Liver (tissue), 9 donors: Measurements from ENCODE around the gene DNAJC6. TPM values are rescaled to one million over a fixed set of nuclear protein-coding genes. Genes with fewer than 3 reads are reported as not detected.

Experiments
- DNase-seq: peaks from one replicate; pipeline ENCODE4 v3.0.0-alpha.2; 2017; ENCODE audit warnings: low spot score
- H3K27ac ChIP-seq, 2 donors: one replicate each; pipeline ENCODE4 v1.7.0; 2013; ENCODE audit warnings: inconsistent platforms in 2 of 2, low read length in 2 of 2, control low read depth in 1 of 2, low read depth in 1 of 2, mild to moderate bottlenecking in 1 of 2
- H3K27me3 ChIP-seq, 4 donors: one replicate each; pipeline versions ENCODE4 v1.6.1 to v1.7.0; 2013; ENCODE audit warnings: low read length in 3 of 4, inconsistent platforms in 1 of 4, mild to moderate bottlenecking in 1 of 4, moderate library complexity in 1 of 4; ENCODE audit not compliant: control insufficient read depth in 4 of 4, insufficient read depth in 4 of 4
- H3K36me3 ChIP-seq, 4 donors: one replicate each; pipeline versions ENCODE4 v1.6.1 to v1.7.0; 2013; ENCODE audit warnings: low read length in 3 of 4, mild to moderate bottlenecking in 3 of 4, low read depth in 1 of 4, moderate library complexity in 1 of 4; ENCODE audit not compliant: control insufficient read depth in 4 of 4, insufficient read depth in 3 of 4
- H3K4me1 ChIP-seq, 4 donors: one replicate each; pipeline versions ENCODE4 v1.6.1 to v1.7.0; 2013; ENCODE audit warnings: low read length in 3 of 4, mild to moderate bottlenecking in 3 of 4, moderate library complexity in 1 of 4; ENCODE audit not compliant: control insufficient read depth in 4 of 4, insufficient read depth in 4 of 4
- H3K4me3 ChIP-seq, 3 donors: one replicate each; pipeline versions ENCODE4 v1.6.1 to v1.7.0; 2013; ENCODE audit warnings: low read length in 3 of 3, control low read depth in 1 of 3, low read depth in 1 of 3, mild to moderate bottlenecking in 1 of 3
- H3K9ac ChIP-seq, 2 donors: one replicate each; pipeline ENCODE4 v1.7.0; 2013; ENCODE audit warnings: low read length in 2 of 2, mild to moderate bottlenecking in 2 of 2, moderate library complexity in 2 of 2, control low read depth in 1 of 2, low read depth in 1 of 2
- H3K9me3 ChIP-seq, 4 donors: one replicate each; pipeline versions ENCODE4 v1.6.1 to v1.7.0; 2013; ENCODE audit warnings: low read length in 3 of 4; ENCODE audit not compliant: control insufficient read depth in 4 of 4
- ATF3 ChIP-seq: IDR thresholded peaks from 2 replicates; pipeline ENCODE4 v1.6.1; 2016; ENCODE audit warnings: antibody characterized with exemption
- CTCF ChIP-seq: fragments of 150-350 bp; IDR thresholded peaks from 2 replicates; pipeline ENCODE4 v1.5.1; 2017; ENCODE audit warnings: improper control_type of control experiment, low read depth, low read length; ENCODE audit not compliant: missing input control
- EGR1 ChIP-seq, 2 donors: IDR thresholded peaks; 2 replicates each; pipeline ENCODE4 v1.6.1; 2016 to 2018; ENCODE audit warnings: antibody characterized with exemption in 2 of 2, low read depth in 2 of 2
- FOXA1 ChIP-seq: IDR thresholded peaks from 2 replicates; pipeline ENCODE4 v1.6.1; 2016; ENCODE audit warnings: antibody characterized with exemption
- FOXA2 ChIP-seq: IDR thresholded peaks from 2 replicates; pipeline ENCODE4 v1.6.1; 2016; ENCODE audit warnings: antibody characterized with exemption
- GABPA ChIP-seq, 2 donors: IDR thresholded peaks in 1 of 2; conservative IDR thresholded peaks in 1 of 2; 2 replicates each; pipeline ENCODE4 v1.6.1; 2016; ENCODE audit warnings: antibody characterized with exemption in 2 of 2, mild to moderate bottlenecking in 1 of 2, moderate library complexity in 1 of 2
- HNF4A ChIP-seq, 2 donors: conservative IDR thresholded peaks; 2 replicates each; pipeline ENCODE4 v1.6.1; 2016; ENCODE audit warnings: antibody characterized with exemption in 2 of 2, mild to moderate bottlenecking in 2 of 2
- HNF4G ChIP-seq: IDR thresholded peaks from 2 replicates; pipeline ENCODE4 v1.6.1; 2016; ENCODE audit warnings: antibody characterized with exemption
- JUND ChIP-seq, 2 donors: IDR thresholded peaks; 2 replicates each; pipeline ENCODE4 v1.6.1; 2016; ENCODE audit warnings: antibody characterized with exemption in 2 of 2
- MAX ChIP-seq: IDR thresholded peaks from 2 replicates; pipeline ENCODE4 v1.6.1; 2016; ENCODE audit warnings: antibody characterized with exemption
- NR2F2 ChIP-seq: IDR thresholded peaks from 2 replicates; pipeline ENCODE4 v1.6.1; 2016; ENCODE audit warnings: antibody characterized with exemption
- RAD21 ChIP-seq, 2 donors: IDR thresholded peaks; 2 replicates each; pipeline ENCODE4 v1.6.1; 2016; ENCODE audit warnings: antibody characterized with exemption in 2 of 2, mild to moderate bottlenecking in 2 of 2
- REST ChIP-seq: IDR thresholded peaks from 2 replicates; pipeline ENCODE4 v1.6.1; 2016; ENCODE audit warnings: antibody characterized with exemption, mild to moderate bottlenecking
- RXRA ChIP-seq, 2 donors: IDR thresholded peaks; 2 replicates each; pipeline ENCODE4 v1.6.1; 2017 to 2018; ENCODE audit warnings: antibody characterized with exemption in 2 of 2, mild to moderate bottlenecking in 1 of 2
- SP1 ChIP-seq: IDR thresholded peaks from 2 replicates; pipeline ENCODE4 v1.6.1; 2018; ENCODE audit warnings: antibody characterized with exemption, mild to moderate bottlenecking
- TAF1 ChIP-seq: conservative IDR thresholded peaks from 2 replicates; pipeline ENCODE4 v1.6.1; 2016; ENCODE audit warnings: antibody characterized with exemption, mild to moderate bottlenecking
- YY1 ChIP-seq: IDR thresholded peaks from 2 replicates; pipeline ENCODE4 v1.6.1; 2016; ENCODE audit warnings: antibody characterized with exemption, mild to moderate bottlenecking
- ZBTB33 ChIP-seq: IDR thresholded peaks from 2 replicates; pipeline ENCODE4 v1.6.1; 2016; ENCODE audit warnings: antibody characterized with exemption
- WGBS: extraction: QIAGEN DNeasy Blood & Tissue Kit; methylation state at CpG from one replicate; pipeline ENCODE4 v1.1.7; 2013; 5-methylcytosine and 5-hydroxymethylcytosine counted together
- polyA plus RNA-seq, 2 donors: library from polyadenylated mRNA; stranded (reverse) in 1 of 2; unstranded in 1 of 2; fragments of 200-250 nt in 1 of 2; fragments of >200 nt in 1 of 2; fragmentation: Nextera tagmentation in 1 of 2; extraction: Ambion mirVana in 1 of 2; gene quantifications; one replicate each; pipeline versions ENCODE4 v1.2.1 to v1.2.3, GENCODE V29; 2013 to 2015
- total RNA-seq, 2 donors: library from RNA; depleted of rRNA; stranded (reverse); fragments of >200 nt; gene quantifications; one replicate each; pipeline ENCODE4 v1.2.3, GENCODE V29; 2014
- donor health status: healthy.
- donor health status: healthy.
- donor health status: healthy.
- donor health status: healthy.
- donor health status: healthy.

Gene DNAJC6
- total and polyA plus RNA-seq, 4 donors, result 0.15 to 35.0 (median 0.30) TPM

- no peaks in the 10 kb centered on the region for H3K4me1 ChIP-seq
- no peaks in the 10 kb centered on the region for H3K9me3 ChIP-seq
- no peak overlapping the region for H3K4me3 ChIP-seq
- no peak overlapping the region for H3K9ac ChIP-seq
- H3K27me3 ChIP-seq, result no peaks in the 10 kb centered on the region
- TF ChIP-seq ATF3, result no peak
- TF ChIP-seq HNF4A (conservative IDR thresholded peaks at IDR 0.05), result no peak
- TF ChIP-seq YY1, result no peak
- TF ChIP-seq NR2F2, result no peak
- TF ChIP-seq RAD21 (IDR thresholded peaks at IDR 0.05), result no peak
- TF ChIP-seq JUND (IDR thresholded peaks at IDR 0.05), result no peak
- TF ChIP-seq EGR1 (IDR thresholded peaks at IDR 0.05; ENCODE audit: low read depth in 2 of 2), result no peak
- TF ChIP-seq REST, result no peak
- TF ChIP-seq TAF1, result no peak
- no peak for TF ChIP-seq GABPA (IDR thresholded peaks at IDR 0.05 in 1 of 2, conservative IDR thresholded peaks at IDR 0.05 in 1 of 2)
- no peak for TF ChIP-seq CTCF
- no peak for TF ChIP-seq FOXA1
- no peak for TF ChIP-seq FOXA2
- no peak for TF ChIP-seq SP1
- TF ChIP-seq HNF4G, result no peak
- TF ChIP-seq MAX, result no peak
- no peak for TF ChIP-seq RXRA (IDR thresholded peaks at IDR 0.05)
- no peak for TF ChIP-seq ZBTB33
- WGBS, result 91% methylated on average over 3 of the region's 3 CpGs
- DNase-seq, result no peak
- no peak overlapping the region for H3K27ac ChIP-seq
- no peaks in the 10 kb centered on the region for H3K36me3 ChIP-seq
Measured at GRCh38 chr1:65412984-65413375, 103.6 kb downstream of the DNAJC6 start.

GRCh38 chr1:65414538-65414937 lies 105.2 kb downstream of the DNAJC6 start:
- H3K4me1 ChIP-seq, result peaks cover 0 to 3% (median under 1%) of the 10 kb centered on the region in 4 donors
- no peaks in the 10 kb centered on the region for H3K36me3 ChIP-seq
- 85% methylated on average over 4 of the region's 4 CpGs for WGBS
- no peaks in the 10 kb centered on the region for H3K27me3 ChIP-seq
- no peak for DNase-seq
- H3K9me3 ChIP-seq, result no peaks in the 10 kb centered on the region
- no peak overlapping the region for H3K27ac ChIP-seq
- no peak overlapping the region for H3K9ac ChIP-seq
- no peak overlapping the region for H3K4me3 ChIP-seq
- TF ChIP-seq RAD21 (IDR thresholded peaks at IDR 0.05) (no peak), EGR1 (IDR thresholded peaks at IDR 0.05; ENCODE audit: low read depth in 2 of 2) (no peak), YY1 (no peak), TAF1 (no peak), ATF3 (no peak), NR2F2 (no peak), MAX (no peak), REST (no peak), JUND (IDR thresholded peaks at IDR 0.05) (no peak), CTCF (no peak)
